ENCODE results near the gene PCNT.

PCNT gene

GRCh38 chr21:46344219-46344915, 20.4 kb downstream of the PCNT start:
- DNase-seq: no peak

GRCh38 chr21:46345861-46346260, 21.9 kb downstream of the PCNT start:
- DNase-seq: no peak

- no peak for DNase-seq
Observed at GRCh38 chr21:46346296-46347202, 22.6 kb downstream of the PCNT start.

GRCh38 chr21:46347203-46347550, 23.2 kb downstream of the PCNT start:
- DNase-seq: no peak

GRCh38 chr21:46347791-46348381, 23.9 kb downstream of the PCNT start:
- DNase-seq: no peak

- no peak for DNase-seq
Observed at GRCh38 chr21:46349134-46349760, 25.3 kb downstream of the PCNT start.

GRCh38 chr21:46350571-46350970, 26.6 kb downstream of the PCNT start:
- no peak for DNase-seq

- no peak for DNase-seq
Observed at GRCh38 chr21:46350981-46351380, 27.0 kb downstream of the PCNT start.

GRCh38 chr21:46351476-46352163, 27.7 kb downstream of the PCNT start:
- DNase-seq: no peak

- DNase-seq: no peak
Observed at GRCh38 chr21:46352164-46352515, 28.2 kb downstream of the PCNT start.

- DNase-seq: no peak
Observed at GRCh38 chr21:46352913-46353312, 29.0 kb downstream of the PCNT start.

GRCh38 chr21:46354046-46354445, 30.1 kb downstream of the PCNT start:
- no peak for DNase-seq

- DNase-seq: no peak
Observed at GRCh38 chr21:46354518-46354917, 30.6 kb downstream of the PCNT start.

GRCh38 chr21:46355161-46356004, 31.4 kb downstream of the PCNT start:
- no peak for DNase-seq

GRCh38 chr21:46356005-46356338, 32.0 kb downstream of the PCNT start:
- no peak for DNase-seq

- DNase-seq: no peak
Observed at GRCh38 chr21:46356494-46357334, 32.8 kb downstream of the PCNT start.

GRCh38 chr21:46357335-46357604, 33.3 kb downstream of the PCNT start:
- DNase-seq: no peak

GRCh38 chr21:46357684-46358425, 33.9 kb downstream of the PCNT start:
- DNase-seq: no peak

- no peak for DNase-seq
Observed at GRCh38 chr21:46361176-46361575, 37.2 kb downstream of the PCNT start.

- no peak for DNase-seq
Observed at GRCh38 chr21:46361935-46362334, 38.0 kb downstream of the PCNT start.

GRCh38 chr21:46362946-46363345, 39.0 kb downstream of the PCNT start:
- DNase-seq: no peak
